ENCODE results near the gene UBN2. TPM values are rescaled to one million over a fixed set of nuclear protein-coding genes. Genes with fewer than 3 reads are reported as not detected.
A peak's percentile ranks its signal among the peaks of the same experiment; 100 is the strongest.

The UBN2 gene
- total RNA-seq, 1 donor from 2014 or later, result 5.0 TPM

DNA sequence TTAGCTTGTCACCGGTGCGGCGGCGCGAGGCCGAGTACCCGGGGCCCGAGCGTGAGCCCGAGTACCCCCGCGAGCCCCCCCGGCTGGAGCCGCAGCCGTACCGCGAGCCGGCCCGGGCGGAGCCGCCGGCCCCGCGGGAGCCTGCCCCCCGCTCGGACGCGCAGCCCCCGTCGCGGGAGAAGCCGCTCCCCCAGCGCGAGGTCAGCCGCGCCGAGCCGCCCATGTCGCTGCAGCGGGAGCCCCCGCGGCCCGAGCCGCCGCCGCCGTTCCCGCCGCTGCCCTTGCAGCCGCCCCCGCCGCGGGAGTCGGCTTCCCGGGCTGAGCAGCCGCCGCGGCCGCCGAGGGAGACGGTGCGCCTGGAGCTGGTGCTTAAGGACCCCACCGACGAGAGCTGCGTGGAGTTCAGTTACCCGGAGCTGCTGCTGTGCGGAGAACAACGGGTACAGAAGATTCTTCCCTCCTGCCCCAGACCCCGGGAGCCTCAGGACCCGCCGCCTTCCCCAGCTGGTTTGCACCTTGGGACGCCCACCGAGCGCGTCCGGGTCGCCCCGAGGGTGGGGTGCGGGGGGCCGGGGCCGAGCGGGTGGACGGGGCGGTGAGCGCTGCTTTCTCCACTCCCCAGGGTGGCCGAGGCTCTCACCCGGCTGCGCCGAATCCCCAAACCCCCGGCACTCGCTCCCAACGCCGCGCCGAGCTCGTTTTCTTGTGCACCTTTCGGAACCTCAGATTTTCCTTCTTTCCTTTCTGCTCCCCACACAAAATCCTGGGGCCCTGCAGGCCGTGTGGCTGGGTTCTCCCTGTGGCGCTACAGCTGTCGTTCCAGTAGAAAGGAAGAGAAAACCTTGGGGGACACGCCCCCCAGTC, 708 bp downstream of the UBN2 start:
- FAIRE-seq, result no peak
- no peak for DNase-seq (ENCODE audit: low read depth)
- TF ChIP-seq, protein P1, sequence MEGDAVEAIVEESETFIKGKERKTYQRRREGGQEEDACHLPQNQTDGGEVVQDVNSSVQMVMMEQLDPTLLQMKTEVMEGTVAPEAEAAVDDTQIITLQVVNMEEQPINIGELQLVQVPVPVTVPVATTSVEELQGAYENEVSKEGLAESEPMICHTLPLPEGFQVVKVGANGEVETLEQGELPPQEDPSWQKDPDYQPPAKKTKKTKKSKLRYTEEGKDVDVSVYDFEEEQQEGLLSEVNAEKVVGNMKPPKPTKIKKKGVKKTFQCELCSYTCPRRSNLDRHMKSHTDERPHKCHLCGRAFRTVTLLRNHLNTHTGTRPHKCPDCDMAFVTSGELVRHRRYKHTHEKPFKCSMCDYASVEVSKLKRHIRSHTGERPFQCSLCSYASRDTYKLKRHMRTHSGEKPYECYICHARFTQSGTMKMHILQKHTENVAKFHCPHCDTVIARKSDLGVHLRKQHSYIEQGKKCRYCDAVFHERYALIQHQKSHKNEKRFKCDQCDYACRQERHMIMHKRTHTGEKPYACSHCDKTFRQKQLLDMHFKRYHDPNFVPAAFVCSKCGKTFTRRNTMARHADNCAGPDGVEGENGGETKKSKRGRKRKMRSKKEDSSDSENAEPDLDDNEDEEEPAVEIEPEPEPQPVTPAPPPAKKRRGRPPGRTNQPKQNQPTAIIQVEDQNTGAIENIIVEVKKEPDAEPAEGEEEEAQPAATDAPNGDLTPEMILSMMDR (IDR thresholded peaks at IDR 0.05; ENCODE audit: insufficient read depth, low read length, severe bottlenecking), result no peak
- Histone ChIP-seq H3K27me3 (ENCODE audit: control insufficient read depth, insufficient read depth, low read length) (no peaks in the 10 kb centered on the region), H3K36me3 (ENCODE audit: control insufficient read depth, insufficient read depth, low read length) (no peaks in the 10 kb centered on the region), H3K4me3 (ENCODE audit: low read depth, low read length) (peak overlapping the region; percentile 92)

DNA sequence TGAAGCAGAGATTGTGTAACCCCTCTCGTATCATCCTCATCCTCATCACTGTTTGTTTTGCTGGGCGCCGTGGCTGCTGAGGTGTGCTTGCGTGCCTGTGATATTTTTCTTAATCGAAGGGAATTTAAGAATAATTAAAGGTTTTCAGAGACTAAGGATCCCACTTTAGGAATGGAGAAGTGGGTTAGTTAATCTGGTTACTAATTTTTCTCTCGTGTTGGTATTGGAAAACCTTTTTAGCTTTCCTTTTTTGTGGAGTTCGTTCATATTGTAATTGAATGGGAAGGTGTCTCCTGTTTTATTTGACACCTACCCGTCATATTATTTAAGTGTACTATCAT, 1.3 kb downstream of the UBN2 start:
- peak; percentile 45 for DNase-seq (ENCODE audit: low read depth)
- FAIRE-seq, result no peak

DNA sequence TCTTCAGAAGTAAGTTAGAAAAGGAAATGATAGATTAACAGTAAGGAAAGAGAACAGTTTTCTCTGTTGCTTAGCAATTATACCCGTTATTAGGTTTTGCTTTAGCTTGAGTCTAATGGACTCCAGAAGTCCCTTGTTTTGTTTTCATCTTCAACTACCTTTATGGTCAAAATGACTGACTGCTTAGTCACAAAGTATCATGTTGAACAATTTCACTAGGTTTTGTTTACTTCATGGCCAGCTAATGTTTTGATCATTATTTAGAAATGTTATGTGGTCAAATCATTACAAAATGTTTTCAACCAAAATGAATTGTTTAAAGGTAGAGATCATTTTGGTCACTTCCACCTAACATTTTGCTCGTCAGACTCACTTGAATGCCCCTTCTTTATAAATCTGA, 1.9 kb downstream of the UBN2 start:
- no peak for FAIRE-seq

More for the DNA sequence above, 1.3 kb downstream of the UBN2 start:
- Histone ChIP-seq H3K27me3 (ENCODE audit: control insufficient read depth, insufficient read depth, low read length) (no peaks in the 10 kb centered on the region), H3K4me3 (ENCODE audit: low read depth, low read length) (peak overlapping the region; percentile 92), H3K36me3 (ENCODE audit: control insufficient read depth, insufficient read depth, low read length) (no peaks in the 10 kb centered on the region)
- TF ChIP-seq, protein P1 (IDR thresholded peaks at IDR 0.05; ENCODE audit: insufficient read depth, low read length, severe bottlenecking), result no peak

DNA sequence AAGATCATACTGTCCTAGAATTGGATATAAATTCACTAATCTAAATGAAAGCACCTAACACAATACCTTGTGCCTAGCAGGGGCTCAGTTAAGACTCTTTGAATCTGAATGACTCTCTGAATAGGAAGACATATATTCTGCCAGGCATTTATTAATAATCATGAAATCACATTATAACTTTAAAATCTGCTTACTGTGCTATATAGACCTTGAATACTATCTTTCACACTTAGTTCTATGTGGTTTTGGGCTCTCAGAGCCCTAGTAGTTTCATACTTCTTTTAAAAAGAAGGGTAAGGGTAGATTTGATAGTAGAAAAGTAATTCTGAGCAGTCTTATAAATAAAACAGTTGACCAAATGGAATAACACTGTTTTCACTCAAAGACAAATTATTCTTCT, 10.2 kb downstream of the UBN2 start:
- peaks cover 2% of the 10 kb centered on the region for H3K36me3 ChIP-seq (ENCODE audit: control insufficient read depth, insufficient read depth, low read length)
- FAIRE-seq, result no peak
- DNase-seq (ENCODE audit: low read depth), result no peak
- TF ChIP-seq, protein P1 (IDR thresholded peaks at IDR 0.05; ENCODE audit: insufficient read depth, low read length, severe bottlenecking), result no peak
- H3K4me3 ChIP-seq (ENCODE audit: low read depth, low read length), result no peak overlapping the region
- H3K27me3 ChIP-seq (ENCODE audit: control insufficient read depth, insufficient read depth, low read length), result no peaks in the 10 kb centered on the region

More for the DNA sequence above, 1.9 kb downstream of the UBN2 start:
- Histone ChIP-seq H3K36me3 (ENCODE audit: control insufficient read depth, insufficient read depth, low read length) (peaks cover 2% of the 10 kb centered on the region), H3K4me3 (ENCODE audit: low read depth, low read length) (peak overlapping the region; percentile 92), H3K27me3 (ENCODE audit: control insufficient read depth, insufficient read depth, low read length) (no peaks in the 10 kb centered on the region)
- TF ChIP-seq, protein P1 (IDR thresholded peaks at IDR 0.05; ENCODE audit: insufficient read depth, low read length, severe bottlenecking), result no peak
- DNase-seq (ENCODE audit: low read depth), result peak; percentile 96

DNA sequence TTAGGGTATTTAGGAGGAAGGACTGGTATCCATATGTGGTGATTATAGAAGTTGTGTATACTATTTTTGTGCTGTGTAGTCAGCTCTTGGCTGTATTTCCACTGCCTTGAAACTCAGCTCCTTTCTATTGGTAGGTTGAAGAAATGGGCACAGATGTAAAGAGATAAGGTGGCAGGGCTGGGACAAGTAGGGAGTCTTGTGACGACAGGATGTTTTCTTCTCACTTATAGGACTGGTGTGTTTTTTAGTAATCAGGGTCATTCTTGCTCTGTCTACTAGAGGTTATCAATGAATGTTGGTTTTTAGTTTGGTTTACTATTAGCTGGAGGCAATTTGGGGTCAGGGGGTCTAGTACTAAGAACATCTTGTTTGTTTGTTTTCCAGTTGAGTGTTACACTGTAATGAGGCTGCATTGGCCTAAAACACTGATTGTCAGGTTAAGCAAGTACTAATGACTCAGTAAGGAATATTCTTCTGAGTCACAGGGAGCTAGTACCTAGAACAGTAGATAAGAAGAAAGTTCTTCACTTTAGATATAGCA, 11.8 kb downstream of the UBN2 start:
- H3K36me3 ChIP-seq (ENCODE audit: control insufficient read depth, insufficient read depth, low read length), result no peaks in the 10 kb centered on the region
- no peak overlapping the region for H3K4me3 ChIP-seq (ENCODE audit: low read depth, low read length)
- FAIRE-seq (no peak), DNase-seq (ENCODE audit: low read depth) (peak; percentile 92)
- H3K27me3 ChIP-seq (ENCODE audit: control insufficient read depth, insufficient read depth, low read length), result no peaks in the 10 kb centered on the region
- TF ChIP-seq, protein P1 (IDR thresholded peaks at IDR 0.05; ENCODE audit: insufficient read depth, low read length, severe bottlenecking), result no peak

All from bronchial epithelial cell (primary cell).